Activated gamma-delta T cell (primary cell): ENCODE data around the gene URM1.

Experiments used
- DNase-seq: peaks from one replicate; lab custom pipeline; 2025; lab: John Stamatoyannopoulos, UW

The URM1 gene

DNA sequence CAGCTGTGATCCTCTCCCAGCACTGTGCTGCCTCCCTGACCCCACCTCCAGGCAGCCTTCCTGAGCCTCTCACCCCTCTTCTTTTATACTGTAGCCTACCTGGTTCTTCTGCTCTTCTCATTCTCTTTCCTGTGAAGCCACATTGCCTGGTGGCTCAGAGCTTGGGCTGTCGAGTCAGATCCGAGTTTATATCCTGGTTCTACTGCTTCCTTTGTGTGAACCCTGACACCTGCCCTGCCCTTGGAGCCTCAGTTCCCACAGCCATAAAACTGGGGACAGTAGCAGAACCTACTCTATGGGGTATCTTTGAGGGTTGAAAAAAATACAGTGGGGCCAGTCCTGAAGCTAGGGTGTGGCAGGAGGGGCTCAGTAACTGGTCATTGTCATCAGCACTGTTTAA lies 22.0 kb upstream of the URM1 start:
- DNase-seq, result no peak

DNA sequence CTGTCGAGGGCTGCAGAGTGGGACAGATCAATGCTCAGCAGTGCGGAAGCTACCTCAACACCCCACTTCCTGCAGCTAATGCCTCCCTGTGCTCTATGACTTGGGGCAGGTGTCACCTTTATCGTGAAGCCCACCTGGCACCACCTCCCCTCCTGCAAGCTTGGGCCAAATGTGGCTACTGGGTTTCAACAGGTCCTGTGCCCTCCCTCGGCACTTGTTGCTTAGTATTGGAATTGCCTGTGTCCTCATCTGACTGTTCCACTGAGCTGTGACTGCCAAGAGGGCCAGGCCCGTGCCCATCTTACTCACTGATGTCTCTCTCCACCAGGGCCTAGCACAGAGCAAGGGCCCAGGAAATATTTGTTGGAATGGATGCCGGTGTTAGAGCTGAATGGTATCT lies 21.4 kb upstream of the URM1 start:
- DNase-seq, result no peak

DNA sequence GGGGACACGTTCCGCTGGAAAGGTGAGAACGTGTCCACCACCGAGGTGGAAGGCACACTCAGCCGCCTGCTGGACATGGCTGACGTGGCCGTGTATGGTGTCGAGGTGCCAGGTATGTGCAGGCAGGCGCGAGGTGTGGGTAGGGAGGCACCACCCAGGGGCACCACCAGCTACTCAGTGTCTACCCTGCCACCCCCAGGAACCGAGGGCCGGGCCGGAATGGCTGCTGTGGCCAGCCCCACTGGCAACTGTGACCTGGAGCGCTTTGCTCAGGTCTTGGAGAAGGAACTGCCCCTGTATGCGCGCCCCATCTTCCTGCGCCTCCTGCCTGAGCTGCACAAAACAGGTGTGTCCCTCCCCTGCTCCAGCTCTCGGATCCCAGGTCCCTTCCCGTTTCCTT lies 15.7 kb upstream of the URM1 start:
- no peak for DNase-seq

DNA sequence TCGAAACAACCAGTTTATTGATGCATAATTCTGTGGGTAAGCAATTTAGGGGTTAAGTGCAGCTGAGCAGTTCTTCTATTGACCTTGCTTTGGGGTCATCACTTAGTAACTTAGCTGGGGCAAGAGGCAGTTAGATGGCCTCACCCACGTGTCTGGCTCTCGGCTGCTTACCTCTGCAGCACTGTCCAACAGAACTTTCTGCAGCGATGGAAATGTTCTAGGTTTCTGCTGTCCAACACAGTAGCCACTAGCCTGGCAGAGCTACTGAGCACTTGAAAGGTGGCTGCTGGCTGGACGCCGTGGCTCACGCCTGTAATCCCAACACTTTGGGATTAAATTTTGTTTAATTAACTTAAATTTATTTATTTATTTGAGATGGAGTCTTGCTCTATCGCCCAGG lies 13.1 kb upstream of the URM1 start:
- no peak for DNase-seq

DNA sequence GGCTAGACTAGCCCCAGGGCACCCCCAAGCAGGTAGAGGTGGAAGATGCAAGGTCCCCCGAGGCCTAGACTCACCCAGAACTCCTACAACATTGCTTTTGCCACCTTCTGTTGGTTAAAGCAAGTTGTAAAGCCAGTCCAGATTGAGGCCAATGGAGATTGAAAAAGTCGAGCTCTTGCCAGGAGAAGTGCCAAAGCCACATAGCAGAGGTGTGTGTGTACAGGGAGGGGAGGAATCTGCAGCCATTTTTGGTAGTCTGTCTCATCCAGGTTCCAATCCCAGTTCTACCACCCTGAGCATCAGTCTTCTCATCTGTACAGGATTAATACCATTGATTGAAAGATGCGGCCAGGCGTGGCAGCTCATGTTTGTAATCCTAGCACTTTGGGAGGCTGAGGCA lies 12.3 kb upstream of the URM1 start:
- no peak for DNase-seq

DNA sequence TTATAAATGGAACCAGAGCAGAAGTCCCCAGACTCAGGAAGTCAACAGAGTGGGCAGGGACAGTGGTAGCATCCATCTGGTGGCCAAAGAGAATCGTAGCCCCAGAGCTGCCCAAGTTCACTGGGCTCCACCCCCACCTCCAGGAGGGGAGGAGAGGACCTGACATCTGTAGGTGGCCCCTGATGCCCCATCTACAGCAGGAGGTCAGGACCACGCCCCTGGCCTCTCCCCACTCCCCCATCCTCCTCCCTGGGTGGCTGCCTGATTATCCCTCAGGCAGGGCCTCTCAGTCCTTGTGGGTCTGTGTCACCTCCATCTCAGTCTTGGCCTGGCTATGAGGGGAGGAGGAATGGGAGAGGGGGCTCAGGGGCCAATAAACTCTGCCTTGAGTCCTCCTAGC lies 10.3 kb upstream of the URM1 start:
- DNase-seq, result no peak

DNA sequence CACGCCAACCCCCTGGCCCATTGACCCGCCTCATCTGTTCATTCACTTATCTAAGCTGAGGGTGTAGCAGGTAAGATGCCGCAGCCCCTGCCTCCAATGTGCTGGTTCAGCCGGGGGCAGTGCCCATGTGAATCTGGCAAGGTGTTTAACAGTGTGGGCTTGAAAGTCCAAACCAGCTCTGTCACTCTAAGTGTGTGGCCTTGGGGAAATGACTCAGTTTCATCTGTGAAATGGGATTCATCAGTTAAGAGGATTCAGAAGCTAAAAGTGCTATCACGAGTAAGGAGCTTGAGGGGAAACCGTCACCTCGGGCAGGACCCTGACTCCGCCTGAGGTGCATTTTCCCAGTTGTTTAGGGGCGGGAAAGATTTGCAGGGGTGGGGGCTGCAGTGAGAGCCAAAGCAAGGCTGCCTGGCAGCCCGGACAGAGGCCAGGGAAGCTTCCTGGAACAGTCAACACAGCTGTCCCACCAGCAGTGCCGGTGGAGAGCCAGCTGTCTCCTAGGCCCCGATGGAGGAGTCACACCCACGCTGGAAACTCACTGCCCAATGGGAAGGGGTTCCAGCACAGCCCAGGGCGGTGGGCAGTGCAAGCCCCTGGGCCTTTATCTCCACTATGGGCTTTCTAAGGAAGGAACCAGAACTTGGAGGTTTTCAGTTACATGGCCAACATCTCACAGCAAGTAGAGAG lies 9.7 kb upstream of the URM1 start:
- DNase-seq, result no peak

DNA sequence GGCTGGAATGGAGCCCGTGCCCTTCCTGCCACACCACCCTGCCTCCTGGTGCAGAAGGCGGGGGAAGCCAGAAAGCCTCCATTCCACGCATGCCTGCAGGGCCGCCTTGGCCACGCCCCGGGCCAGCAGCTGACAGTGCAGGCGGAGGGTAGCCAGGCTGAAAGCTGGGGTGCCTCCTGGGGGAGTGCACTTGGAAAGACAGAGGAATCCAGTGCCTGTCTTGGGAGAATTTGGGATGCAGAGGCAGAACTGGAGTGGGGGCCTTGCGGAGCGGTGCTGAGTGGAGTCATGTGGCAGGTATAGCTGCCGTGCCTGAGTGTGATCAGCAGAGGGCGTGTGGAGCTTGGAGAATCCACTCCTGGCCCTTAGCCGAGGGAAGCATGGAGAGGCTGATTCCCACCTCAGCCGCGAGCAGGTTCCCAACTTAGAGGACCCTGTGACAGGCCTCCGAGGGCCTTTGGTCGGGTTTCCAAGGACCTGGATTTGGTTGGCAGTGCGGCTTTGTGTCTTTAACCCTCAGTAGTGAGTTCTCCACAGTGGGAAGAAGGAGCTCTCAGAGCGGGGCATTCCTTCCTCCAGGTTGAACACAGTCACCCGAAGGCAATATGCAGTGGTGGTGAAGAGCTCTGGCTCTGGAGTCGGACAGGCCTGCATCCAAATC lies 9.1 kb upstream of the URM1 start:
- DNase-seq, result no peak

DNA sequence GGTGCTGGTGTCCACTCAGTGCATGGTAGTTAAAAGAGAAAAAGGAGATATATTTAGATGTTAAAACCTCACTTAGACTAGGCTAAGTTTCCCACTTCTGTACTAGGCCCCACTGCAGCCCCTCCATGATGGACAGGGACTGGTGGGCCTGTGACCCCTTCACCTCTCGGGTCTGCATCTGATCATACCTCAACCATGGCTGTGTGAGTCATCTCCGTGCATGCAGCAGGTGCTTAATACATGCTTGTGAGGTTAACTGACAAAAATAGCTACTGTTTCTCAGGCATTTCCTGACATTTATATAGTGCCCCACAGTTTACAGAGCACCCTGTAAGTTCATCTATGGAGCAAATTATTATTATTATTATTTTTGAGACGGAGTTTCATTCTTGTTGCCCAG lies 8.4 kb upstream of the URM1 start:
- DNase-seq, result no peak

DNA sequence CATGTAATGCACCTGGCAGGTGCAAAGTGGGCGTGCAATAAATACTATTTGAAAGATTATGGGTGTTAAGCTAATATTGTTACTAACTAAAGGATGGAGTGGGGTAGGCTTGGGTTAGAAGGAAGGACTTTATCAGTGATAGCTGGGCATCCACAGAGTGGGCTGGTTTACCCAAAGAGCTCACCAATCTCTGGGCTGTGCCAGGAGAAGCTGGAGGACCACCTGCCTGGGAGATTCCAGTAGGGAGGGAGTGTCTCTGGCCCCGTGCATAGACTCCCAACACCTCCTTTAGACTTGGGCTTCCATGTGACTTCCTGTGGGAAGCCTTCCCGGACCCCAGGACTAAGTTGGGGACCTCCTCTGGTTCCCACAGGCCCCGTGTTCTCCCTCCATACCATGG lies 5.6 kb upstream of the URM1 start:
- no peak for DNase-seq

DNA sequence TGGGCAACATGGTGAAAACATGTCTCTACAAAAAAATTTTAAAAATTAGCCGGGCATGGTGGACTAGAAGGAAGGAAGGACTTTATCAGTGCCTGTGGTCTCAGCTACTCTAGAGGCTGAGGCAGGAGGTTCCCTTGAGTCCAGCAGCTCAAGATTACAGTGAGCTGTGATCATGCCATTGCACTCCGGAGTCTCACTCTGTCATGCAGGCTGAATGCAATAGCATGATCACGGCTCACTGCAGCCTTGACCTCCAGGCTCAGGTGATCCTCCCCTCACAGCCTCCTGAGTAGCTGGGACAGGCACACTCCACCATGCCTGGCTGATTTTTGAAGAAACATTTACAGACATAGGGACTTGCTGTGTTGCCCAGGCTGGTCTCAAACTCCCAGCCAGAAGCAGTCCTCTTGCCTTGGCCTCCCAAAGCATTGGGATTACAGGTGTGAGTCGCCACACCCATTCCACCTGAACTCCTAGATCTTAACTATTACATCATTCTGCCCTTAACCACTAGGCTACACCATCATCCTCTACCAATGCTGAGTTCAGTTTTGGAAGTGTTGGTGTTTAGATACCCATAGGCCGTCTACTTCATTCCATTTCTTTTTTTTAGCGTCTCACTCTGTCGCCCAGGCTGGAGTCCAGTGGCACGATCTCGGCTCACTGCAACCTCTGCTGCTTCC lies 2.0 kb upstream of the URM1 start:
- DNase-seq, result no peak

DNA sequence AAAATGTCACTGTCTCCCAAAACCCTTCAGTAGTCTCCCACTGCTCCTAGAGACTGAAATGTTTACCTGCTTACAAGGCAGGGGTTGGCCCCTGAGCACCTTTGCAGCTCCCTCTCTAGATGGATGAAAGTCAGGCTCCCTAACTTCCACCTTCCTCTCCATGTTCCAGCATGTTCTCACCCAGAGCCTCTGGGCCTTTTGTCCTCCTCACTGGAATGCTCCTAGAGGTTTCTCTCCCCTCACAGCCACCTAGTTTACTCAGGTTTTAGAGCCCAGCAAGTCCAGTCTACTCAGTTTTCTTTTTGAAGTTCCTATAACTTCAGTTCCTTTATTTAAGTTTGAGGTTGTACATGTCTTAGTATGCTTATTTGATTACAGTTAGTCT lies 815 bp upstream of the URM1 start:
- DNase-seq, result no peak

DNA sequence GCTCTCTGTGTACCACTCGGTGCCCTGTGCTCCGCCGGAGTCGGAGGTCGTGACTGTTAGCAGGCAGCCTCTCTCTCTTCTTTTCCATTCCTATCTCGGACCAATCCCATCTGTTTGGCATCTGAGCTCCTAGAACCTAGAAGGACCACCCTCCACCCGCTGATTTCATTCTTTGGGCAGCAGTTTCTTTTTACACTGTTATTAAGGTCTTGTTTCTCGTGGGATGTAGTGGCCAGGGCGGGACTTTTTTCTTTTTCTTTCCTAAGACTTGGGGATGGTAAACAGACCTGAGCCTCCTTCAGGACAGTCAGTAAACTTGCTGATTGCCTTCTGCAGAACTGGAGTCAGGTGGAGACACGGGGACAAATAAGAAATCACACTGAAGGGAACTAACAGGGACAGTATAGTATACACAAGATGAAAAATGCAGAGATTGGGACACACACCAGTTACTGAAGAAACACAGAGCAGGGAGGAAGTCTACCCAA lies 500 bp downstream of the URM1 start:
- DNase-seq, result no peak

DNA sequence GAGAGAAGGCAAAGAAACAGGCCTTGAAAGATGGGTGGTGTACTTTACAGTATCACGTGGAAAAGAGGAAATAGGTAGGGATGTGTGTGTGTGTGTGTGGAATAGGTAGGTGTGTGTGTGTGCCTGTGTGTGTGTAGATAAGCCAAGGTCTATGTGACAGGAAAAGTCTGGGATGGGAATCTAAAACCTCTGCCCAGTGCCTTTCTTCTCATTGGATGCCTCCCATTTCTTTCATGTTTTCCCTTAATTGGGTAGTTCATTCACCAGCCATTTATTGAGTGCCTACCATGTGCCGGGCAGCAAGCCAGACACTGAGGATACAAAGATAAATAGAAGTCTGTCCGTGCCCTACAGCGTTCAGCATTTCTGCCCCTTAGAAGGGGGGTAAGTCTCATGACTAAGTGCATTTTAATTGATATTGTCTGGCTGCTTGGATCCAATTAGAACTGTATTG lies 1.0 kb downstream of the URM1 start:
- no peak for DNase-seq

DNA sequence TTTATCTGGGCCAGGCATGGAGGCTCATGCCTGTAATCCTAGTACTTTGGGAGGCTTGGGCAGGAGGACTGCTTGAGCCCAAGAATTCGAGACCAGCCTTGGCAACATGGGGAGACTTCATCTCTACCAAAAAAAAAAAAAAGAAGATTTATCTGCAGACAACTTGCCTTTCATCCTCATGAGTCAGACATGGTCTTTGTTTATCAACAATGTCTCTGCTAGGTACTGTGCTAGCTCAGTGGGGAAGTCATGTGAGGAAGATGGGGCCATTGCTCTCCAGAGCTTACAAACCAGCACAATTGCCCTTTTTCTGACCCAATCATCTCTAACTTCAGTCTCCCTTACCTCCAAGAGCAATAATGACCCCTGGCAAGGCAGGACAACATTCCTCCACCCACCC lies 1.6 kb downstream of the URM1 start:
- DNase-seq, result no peak

DNA sequence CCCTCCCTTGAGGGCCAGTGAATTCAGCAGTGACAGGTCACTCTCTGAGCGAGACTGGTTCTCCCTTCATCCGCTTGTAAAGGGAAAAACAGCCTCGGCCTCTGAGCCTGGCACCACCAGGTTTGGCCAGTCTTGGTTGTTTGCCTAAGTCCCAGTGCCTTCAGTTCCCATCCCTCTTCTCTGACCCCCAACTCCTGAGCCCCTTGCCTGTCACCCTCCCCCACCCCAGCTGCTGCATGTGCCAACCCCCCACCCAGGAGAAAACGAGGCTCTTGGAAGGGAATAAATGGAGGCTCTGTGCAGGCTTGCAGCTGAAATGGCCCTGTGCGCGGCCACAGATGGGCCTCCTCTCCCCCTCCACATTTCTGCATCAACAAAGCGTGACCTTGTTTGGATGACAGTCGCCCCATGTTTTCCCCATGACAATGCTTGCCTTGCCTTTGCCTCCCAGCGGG lies 3.1 kb downstream of the URM1 start:
- DNase-seq, result no peak

DNA sequence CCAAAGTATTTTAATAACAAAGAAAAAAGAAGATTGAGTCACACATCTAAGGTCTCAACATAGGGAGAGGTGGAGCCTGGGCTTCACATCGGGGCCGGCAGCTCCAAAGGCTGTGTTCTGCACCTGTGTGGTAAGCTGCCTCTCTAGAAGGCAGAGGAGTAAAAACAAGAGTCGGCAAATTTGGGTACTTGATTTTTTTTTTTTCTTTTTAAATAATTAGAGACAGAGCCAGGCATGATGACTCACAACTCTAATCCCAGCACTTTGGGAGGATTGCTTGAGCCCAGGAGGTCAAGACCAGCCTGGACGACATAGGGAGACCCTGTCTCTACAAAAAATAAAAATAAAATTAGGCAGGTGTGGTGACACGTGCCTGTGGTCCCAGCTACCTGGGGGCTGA lies 4.7 kb downstream of the URM1 start:
- DNase-seq, result no peak

DNA sequence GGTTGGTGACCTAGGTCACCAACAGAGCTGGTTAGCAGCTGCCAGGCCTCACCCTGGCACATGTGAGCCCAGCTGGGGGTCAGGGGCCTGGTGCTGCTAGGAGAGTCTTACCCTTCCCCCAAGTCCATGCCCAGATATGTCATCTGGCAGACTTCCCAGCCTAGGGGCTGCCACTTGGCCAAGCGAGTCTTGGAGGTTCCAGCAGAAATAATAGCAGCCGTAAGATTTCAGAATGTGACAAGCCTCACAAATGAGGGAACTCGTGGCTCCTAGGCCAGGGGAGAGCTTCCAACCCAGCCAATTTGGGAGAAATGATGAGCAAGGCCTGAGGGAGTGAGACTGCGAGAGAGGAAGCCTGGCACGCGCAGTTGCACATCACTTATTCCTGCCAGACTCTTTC lies 11.1 kb downstream of the URM1 start:
- no peak for DNase-seq

DNA sequence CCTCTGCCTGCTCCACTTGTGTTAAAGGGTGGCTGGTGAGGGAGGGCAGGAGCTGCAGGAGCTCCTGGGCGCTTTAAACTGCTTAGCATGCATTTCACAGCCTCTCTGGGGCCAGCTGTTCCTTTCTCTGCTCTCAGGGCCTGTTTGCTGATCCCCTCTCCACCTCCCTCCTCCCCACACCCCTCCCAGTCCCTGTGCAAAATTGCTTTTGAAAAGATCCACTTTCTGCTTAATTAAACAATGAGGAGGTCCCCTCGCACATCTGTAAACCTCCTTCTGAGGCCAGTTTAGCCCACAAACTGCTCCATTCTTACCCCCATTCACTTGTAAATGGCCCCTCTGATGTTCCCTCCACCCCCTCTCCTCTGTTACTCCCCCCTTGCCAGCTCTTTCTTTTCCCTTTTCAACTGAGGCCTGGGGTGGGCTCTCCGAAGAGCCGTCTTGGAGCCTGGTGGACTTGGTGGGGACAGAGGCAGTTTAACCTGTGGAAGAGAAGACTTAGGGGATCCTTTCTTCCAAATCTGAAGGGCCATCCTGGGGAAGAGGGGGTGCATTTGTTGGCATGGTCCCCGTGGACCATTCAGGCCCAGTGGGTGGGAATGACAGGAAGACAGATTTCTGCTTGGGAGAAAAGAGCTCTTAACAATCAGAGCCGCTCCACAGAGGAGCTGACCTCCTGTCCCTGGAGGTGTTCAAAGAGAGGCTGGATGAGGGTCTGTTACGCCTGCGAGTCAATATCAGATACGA lies 12.0 kb downstream of the URM1 start:
- no peak for DNase-seq

DNA sequence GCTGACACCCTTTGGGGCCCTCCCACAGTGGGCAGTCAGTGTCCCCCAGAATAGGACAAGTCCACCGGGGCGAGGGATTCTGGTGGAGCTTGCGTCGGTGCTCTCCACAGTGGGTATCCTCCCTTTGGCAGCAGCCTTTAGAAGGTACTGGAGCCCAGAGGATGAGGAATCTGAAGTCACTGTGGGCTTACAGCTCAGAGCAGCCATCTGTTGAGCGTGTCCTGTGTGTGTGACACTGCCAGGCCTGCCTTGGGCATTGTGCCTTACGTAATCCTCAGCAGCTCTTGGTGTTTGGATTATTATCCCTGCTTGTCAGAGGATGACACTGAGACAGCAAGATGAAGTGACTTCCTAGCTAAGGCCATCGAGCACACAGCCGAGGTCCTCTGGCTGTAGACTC lies 12.6 kb downstream of the URM1 start:
- no peak for DNase-seq

DNA sequence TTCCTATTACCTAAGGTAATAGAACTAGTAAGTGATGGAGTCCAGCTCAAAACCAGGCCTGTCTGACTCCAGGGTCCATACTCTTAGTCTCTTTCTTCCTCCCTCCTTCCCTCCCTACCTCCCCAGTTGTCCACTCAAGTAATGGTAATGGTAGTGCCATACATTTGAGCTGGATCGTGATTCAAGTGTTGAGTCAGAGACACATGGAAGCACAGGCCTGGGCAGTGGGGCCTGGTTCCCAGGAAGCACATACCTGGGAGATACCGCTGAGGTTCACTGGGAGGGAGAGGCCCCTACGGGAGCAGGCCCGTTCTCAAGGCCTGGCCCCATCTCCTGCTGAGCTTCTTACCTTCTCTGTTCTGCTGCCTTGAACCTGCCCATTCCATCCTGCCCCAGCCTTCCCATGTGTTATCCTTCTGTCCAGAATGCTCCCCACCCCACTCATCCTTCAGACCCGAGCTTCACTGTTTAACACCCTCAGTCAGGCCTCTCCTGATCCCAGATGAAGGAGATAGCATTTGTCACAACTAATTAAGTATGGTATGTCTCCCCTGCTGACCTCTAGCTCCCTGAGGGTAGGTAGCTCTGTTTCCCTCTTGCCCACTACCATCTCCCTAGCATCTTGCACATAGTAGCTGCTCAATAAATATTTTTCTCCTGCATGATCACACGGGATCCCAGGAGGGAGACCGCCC lies 13.8 kb downstream of the URM1 start:
- no peak for DNase-seq
